Activated T-cell treated with anti-CD3 and anti-CD28 coated beads, Interleukin-2, amount 50 U/mL, for 72 hours (primary cell): ENCODE data around the gene SELENON. TPM values are rescaled to one million over a fixed set of nuclear protein-coding genes. Genes with fewer than 3 reads are reported as not detected.
"Not testable (repeated sequence)": the region's sequence is repeated elsewhere in the genome, so short reads cannot be mapped to it uniquely, and the experiment has no call there.

Source experiments
- ATAC-seq, 2 donors: fragments of 150-1000 bp; cut with Tn5 transposase; replicated peaks in 1 of 2; 2 replicates each; pipeline ENCODE4 v1.10.0; 2021; ENCODE audit warnings: moderate library complexity in 2 of 2, mild to moderate bottlenecking in 1 of 2
- DNase-seq, 2 donors: peaks; one replicate each; pipeline ENCODE4 v3.0.0; 2021 to 2022; ENCODE audit warnings: mixed read lengths in 1 of 2
- H3K27ac Mint-ChIP-seq: one replicate; pipeline ENCODE4 v1.8.0; 2022; ENCODE audit warnings: mild to moderate bottlenecking, moderate library complexity, mixed read lengths
- H3K27me3 Mint-ChIP-seq: one replicate; pipeline ENCODE4 v1.8.0; 2022; ENCODE audit warnings: low read depth, mixed read lengths
- H3K36me3 Mint-ChIP-seq, 2 donors: one replicate each; pipeline ENCODE4 v1.8.0; 2022; ENCODE audit warnings: mixed read lengths in 2 of 2, mild to moderate bottlenecking in 1 of 2; ENCODE audit not compliant: insufficient read depth in 2 of 2
- H3K4me1 Mint-ChIP-seq: one replicate; pipeline ENCODE4 v1.8.0; 2022; ENCODE audit warnings: low read depth, mixed read lengths
- H3K4me3 Mint-ChIP-seq, 2 donors: one replicate each; pipeline ENCODE4 v1.8.0; 2022; ENCODE audit warnings: mild to moderate bottlenecking in 2 of 2, mixed read lengths in 2 of 2, moderate library complexity in 2 of 2
- H3K9me3 Mint-ChIP-seq, 2 donors: one replicate each; pipeline ENCODE4 v1.8.0; 2022; ENCODE audit warnings: mixed read lengths in 2 of 2
- total RNA-seq, 2 donors: library from RNA; stranded (reverse); gene quantifications; one replicate each; pipeline ENCODE4 v1.2.3, GENCODE V29; 2022

SELENON gene
- total RNA-seq, 2 donors from 2014 or later: 29.5 to 31.1 TPM

DNA sequence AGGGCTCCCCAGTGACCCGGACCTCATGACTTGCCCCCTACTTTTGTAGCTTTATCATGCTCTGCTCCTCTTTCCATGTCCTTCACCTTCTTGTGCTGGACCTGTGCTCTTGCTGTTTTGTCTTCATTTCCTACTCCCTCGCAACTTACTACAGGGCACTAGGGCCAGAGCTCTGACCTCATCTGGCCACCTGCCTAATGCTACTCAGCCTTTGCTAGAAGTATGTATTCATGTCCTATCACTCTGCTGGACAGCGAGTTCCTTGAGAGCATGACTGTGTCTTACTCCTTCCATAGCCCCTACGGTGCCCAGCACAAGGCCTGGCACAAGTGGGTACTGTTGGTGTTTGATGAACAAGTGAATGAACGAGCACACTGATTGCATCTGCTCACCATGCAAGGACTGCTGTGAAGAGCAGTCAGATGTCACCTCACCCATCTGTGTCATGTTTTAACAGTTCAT is 21.7 kb downstream of the SELENON start:
- H3K36me3 Mint-ChIP-seq: peaks cover 5 to 8% of the 10 kb centered on the region in 2 donors
- H3K9me3 Mint-ChIP-seq: no peaks in the 10 kb centered on the region

DNA sequence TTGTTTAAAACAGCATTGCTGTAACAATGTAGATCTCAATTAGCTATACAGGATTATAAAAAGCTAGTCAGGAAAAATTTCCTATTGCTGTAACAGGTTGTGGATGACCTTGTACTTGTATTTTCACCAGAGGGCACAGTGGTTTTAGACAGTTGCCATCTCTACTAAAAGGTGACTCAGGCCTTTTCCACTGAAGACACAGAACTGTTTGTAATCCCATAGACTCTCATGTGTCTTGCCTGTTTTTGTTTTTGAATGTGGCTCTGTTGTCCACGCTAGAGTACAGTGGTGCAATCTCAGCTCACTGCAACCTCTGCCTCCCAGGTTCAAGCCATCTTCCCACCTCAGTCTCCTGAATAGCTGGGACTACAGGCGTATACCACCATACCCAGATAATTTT is 25.6 kb downstream of the SELENON start:
- no peak overlapping the region for H3K27ac Mint-ChIP-seq
- peaks cover 3 to 14% of the 10 kb centered on the region in 2 donors for H3K36me3 Mint-ChIP-seq
- no peaks in the 10 kb centered on the region for H3K9me3 Mint-ChIP-seq
- DNase-seq: no peak
- no peak overlapping the region for H3K4me3 Mint-ChIP-seq
- peaks cover 18% of the 10 kb centered on the region for H3K4me1 Mint-ChIP-seq
- H3K27me3 Mint-ChIP-seq: no peaks in the 10 kb centered on the region
- no peak for ATAC-seq

More for the DNA sequence above, 21.7 kb downstream of the SELENON start:
- ATAC-seq (no peak), DNase-seq (no peak)
- peaks cover 37% of the 10 kb centered on the region for H3K4me1 Mint-ChIP-seq
- no peaks in the 10 kb centered on the region for H3K27me3 Mint-ChIP-seq
- H3K27ac Mint-ChIP-seq: peak overlapping the region; percentile 78
- H3K4me3 Mint-ChIP-seq: peak overlapping the region; percentile 88 to 93

DNA sequence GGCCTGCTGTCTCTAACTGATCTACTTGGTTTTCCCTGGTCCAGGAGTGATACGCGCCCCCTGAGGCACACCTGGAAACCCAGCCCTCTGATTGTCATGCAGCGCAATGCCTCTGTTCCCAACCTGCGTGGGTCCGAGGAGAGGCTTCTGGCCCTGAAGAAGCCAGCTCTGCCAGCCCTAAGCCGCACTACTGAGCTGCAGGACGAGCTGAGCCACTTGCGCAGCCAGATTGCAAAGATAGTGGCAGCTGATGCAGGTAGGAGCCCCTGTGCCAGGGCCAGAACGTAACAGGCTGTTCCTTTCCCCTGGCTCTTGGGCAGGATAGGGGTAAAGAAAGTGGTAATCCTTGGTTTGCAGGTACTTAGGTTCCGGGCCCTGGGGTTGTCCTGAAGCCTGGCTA is 26.6 kb downstream of the SELENON start:
- DNase-seq (no peak), ATAC-seq (no peak)
- Mint-ChIP-seq H3K4me1 (peaks cover 11% of the 10 kb centered on the region), H3K36me3 (peaks cover 5 to 16% of the 10 kb centered on the region in 2 donors), H3K4me3 (no peak overlapping the region), H3K27ac (no peak overlapping the region), H3K27me3 (no peaks in the 10 kb centered on the region), H3K9me3 (no peaks in the 10 kb centered on the region)

DNA sequence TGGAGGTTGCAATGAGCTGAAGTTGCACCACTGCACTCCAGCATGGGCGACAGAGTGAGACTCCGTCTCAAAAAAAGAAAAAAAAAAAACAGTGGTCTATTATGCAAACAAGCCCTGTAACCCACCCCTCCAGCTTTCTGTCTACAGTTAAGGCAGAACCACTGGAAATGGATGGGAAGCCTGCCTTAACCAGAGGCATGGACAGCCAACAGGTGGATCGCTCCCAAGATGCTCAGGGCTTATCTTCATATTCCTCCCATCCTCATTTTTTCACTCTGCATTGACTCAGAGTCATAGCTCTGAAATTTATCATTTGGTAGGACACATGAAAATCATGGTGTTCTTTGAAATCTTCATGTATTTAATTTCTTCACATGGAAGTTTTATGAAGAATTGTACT is 28.5 kb downstream of the SELENON start:
- Mint-ChIP-seq H3K4me3 (no peak overlapping the region), H3K27me3 (no peaks in the 10 kb centered on the region), H3K27ac (no peak overlapping the region), H3K36me3 (peaks cover 5 to 16% of the 10 kb centered on the region in 2 donors), H3K4me1 (peaks cover 5% of the 10 kb centered on the region), H3K9me3 (no peaks in the 10 kb centered on the region)
- DNase-seq: no peak
- ATAC-seq: no peak

DNA sequence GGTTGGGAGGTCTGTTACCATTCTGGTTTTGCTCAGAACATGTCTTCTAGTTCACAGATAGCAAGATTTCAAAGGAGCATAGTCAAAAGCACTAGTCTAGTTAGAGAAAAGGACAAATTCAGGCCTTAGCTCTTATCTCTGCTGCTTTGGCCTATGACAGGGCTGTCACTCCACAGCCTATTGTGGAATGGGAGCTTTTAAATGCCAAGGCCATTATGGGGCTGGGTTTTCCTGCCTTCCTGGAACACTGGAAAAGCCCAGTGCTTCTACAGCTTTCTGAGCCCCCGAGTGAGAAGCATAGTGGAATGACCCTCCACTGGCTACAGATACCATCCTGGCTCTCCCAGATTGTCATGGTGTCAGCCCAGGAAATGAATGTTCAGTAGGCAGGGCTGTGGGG is 29.1 kb downstream of the SELENON start:
- no peak for DNase-seq
- Mint-ChIP-seq H3K27ac (no peak overlapping the region), H3K9me3 (no peaks in the 10 kb centered on the region), H3K27me3 (no peaks in the 10 kb centered on the region), H3K4me1 (peaks cover 5% of the 10 kb centered on the region), H3K36me3 (peaks cover 5 to 20% of the 10 kb centered on the region in 2 donors), H3K4me3 (no peak overlapping the region)
- ATAC-seq: no peak

DNA sequence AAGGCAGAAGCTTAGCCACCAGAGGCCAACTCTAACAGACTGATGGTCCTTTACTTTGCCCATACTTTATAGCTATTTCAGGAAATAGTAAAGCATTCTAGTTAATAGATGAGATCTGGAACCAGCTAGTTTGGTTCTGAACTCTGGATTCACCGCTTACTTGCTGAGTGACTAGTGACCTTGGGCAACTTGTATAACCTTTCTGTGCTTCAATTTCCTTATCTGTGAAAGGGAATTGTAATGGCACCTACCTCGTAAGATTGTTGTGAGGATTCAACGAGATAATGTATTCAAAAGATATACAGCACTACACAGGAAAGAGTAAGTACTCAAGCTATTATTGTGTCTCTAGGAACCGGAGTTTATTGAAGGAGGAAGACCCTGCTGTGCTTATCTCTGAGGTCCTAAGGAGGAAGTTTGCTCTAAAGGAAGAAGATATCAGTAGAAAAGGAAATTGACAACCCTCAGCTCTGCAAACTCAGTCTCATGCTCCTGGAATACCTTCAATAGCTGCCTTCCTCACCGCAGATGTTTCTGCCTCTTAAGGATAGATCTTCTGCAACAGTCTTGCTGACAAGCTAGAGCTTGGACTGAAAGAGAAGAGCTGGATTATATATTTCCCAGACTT is 31.7 kb downstream of the SELENON start:
- Mint-ChIP-seq H3K27me3 (no peaks in the 10 kb centered on the region), H3K27ac (no peak overlapping the region), H3K4me1 (peaks cover 5% of the 10 kb centered on the region), H3K36me3 (peaks cover 5 to 27% of the 10 kb centered on the region in 2 donors), H3K4me3 (no peak overlapping the region), H3K9me3 (no peaks in the 10 kb centered on the region)
- DNase-seq (no peak), ATAC-seq (no peak)

DNA sequence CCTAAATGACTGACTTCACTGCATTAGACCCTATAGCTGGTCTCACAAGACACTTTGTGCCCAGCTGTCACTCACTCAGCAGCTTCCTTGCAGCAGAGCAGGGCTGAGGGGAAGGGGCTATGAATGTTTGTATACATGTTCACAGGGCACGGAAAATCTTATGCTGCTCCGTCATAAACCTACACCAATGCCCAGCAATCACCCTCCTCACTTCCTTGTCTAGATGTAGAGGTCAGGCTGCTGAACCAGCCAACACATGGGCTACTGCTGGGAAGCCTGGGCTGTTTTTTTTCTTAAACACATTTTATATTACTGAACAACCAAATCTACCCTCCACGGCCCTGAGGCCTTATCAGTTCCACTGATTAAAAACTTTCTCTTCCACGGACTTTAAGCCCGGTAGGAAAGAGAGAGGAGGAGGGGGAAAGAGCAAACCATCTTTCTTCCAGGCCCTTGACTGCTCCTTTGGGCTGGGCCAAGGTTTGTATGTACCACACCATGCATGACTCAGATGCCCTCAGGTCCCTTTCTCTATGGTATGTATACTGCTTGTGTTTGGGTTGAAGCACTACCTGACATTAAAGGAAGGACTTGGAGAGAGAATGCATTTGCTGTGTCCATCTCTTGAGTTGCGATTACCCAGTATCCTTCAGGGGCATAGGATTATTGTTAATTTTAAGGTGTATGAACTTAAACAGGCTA is 32.5 kb downstream of the SELENON start:
- no peaks in the 10 kb centered on the region for H3K27me3 Mint-ChIP-seq
- ATAC-seq: no peak
- no peak overlapping the region for H3K27ac Mint-ChIP-seq
- DNase-seq: no peak
- H3K4me1 Mint-ChIP-seq: peaks cover 5% of the 10 kb centered on the region
- H3K4me3 Mint-ChIP-seq: no peak overlapping the region
- H3K9me3 Mint-ChIP-seq: no peaks in the 10 kb centered on the region
- peaks cover 5 to 27% of the 10 kb centered on the region in 2 donors for H3K36me3 Mint-ChIP-seq

DNA sequence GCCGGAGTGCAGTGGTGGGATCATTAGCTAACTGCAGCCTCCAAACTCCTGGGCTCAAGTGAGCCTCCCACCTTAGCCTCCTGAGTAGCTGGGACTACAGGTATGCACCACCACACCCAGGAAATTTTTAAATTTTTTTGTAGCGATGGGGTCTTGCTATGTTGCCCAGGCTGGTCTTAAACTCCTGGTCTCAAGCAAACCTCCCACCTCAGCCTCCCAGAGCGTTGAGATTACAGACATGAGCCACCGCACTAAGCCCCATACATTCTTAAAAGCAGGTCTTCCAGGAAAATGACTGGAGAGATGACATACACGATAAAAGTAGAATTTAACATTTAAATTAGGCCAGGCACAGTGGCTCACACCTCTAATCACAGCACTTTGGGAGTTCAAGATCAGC is 33.2 kb downstream of the SELENON start:
- Mint-ChIP-seq H3K27me3 (no peaks in the 10 kb centered on the region), H3K4me3 (no peak overlapping the region), H3K27ac (no peak overlapping the region), H3K9me3 (no peaks in the 10 kb centered on the region), H3K36me3 (peaks cover 5 to 24% of the 10 kb centered on the region in 2 donors), H3K4me1 (peaks cover 5% of the 10 kb centered on the region)
- ATAC-seq (no peak), DNase-seq (no peak)

DNA sequence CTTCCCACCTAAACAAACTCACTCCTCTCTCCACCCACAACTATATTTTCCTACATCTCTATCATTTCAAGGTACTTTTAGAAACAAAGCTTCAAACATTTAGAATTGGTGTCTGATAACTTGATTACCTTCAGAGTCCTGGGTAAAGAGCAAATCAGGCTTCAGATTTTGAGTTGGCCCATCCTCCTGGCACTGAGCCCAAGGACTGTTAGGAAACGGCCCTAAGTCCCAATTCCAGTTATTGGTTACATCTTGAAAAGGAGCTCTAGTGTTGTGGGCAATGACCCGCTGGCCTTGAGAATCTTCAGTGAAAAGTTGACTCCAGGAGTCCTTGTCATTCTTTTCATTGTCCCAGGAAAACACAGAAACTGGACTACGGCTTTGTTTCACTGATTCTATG is 34.9 kb downstream of the SELENON start:
- H3K27me3 Mint-ChIP-seq: no peaks in the 10 kb centered on the region
- H3K9me3 Mint-ChIP-seq: peaks cover 0 to under 1% of the 10 kb centered on the region in 2 donors
- ATAC-seq (no peak), DNase-seq (no peak)
- H3K4me3 Mint-ChIP-seq: no peak overlapping the region
- peaks cover 4 to 19% of the 10 kb centered on the region in 2 donors for H3K36me3 Mint-ChIP-seq
- H3K4me1 Mint-ChIP-seq: peaks cover 5% of the 10 kb centered on the region
- H3K27ac Mint-ChIP-seq: no peak overlapping the region

DNA sequence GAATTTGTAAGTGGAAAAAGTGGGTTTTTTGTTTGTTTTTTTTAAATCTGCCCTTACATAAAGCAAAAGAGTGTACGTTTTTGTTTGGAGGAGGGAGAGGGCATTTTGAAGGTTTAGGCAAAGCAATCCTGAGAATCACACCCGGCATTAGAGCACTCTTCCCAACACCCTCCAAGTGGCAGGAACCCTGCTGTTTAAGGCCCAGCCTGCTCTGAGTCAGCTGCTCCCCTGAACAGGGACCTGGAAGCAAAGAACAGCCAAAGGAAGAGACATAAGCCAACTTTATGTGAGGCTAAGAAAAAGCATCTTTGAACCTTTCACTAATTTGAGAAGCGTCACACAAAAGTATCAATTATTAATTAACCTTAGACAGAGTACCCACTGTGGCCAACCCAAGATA is 36.7 kb downstream of the SELENON start:
- no peak for ATAC-seq
- peaks cover 3 to 4% of the 10 kb centered on the region in 2 donors for H3K9me3 Mint-ChIP-seq
- H3K4me1 Mint-ChIP-seq: peaks cover 1% of the 10 kb centered on the region
- H3K27ac Mint-ChIP-seq: no peak overlapping the region
- no peaks in the 10 kb centered on the region for H3K27me3 Mint-ChIP-seq
- peaks cover 2 to 14% of the 10 kb centered on the region in 2 donors for H3K36me3 Mint-ChIP-seq
- H3K4me3 Mint-ChIP-seq: no peak overlapping the region
- DNase-seq: no peak

DNA sequence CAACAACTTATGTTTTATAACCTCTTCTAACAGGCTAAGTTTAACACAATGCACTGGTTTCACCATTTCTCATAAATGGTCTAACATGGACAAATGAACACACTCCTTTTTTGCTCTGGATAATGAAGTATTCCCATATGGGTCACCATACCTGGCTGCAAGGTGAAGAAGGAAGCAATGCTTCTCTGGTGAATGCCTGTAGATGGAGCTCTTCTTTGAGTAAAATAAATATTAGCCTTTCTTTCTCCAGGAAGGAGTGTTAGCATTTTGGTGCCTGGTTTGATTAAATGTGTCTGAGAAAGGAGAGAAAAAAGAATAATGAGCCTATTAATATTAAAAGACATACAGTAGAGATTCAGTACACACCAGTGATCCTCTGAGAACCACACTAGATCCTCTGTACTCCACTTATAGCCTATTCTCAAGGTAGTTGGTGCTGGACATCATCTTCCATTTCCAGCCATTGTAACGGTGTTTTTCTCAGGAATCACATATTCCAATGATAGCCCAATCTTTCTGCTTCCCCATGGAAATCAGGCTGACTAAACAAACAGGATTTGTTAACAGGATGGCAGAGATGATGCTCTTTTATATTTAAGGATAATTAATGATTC is 37.4 kb downstream of the SELENON start:
- Mint-ChIP-seq H3K27me3 (no peaks in the 10 kb centered on the region), H3K4me1 (no peaks in the 10 kb centered on the region), H3K27ac (no peak overlapping the region), H3K4me3 (no peak overlapping the region), H3K36me3 (peaks cover 2 to 13% of the 10 kb centered on the region in 2 donors), H3K9me3 (peaks cover 3 to 4% of the 10 kb centered on the region in 2 donors)
- no peak for ATAC-seq
- DNase-seq: no peak

DNA sequence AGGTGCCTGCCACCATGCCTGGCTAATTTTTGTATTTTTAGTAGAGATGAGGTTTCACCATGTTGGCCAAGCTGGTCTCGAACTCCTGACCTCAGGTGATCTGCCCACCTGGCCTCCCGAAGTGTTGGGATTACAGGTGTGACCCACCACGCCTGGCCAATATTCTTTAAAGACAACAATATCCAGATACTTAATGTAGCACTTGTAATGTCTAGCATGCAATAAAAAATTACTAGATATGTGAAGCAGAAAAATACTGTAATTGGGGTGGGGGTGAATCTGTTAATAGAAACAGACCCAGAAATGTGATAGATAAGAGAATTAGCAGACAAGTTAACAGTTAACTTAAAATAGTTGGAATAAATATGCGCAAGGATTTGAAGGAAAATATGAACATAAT is 39.8 kb downstream of the SELENON start:
- not testable (repeated sequence) for H3K36me3 Mint-ChIP-seq, ATAC-seq, H3K4me1 Mint-ChIP-seq, DNase-seq, H3K27me3 Mint-ChIP-seq, H3K9me3 Mint-ChIP-seq, H3K27ac Mint-ChIP-seq, H3K4me3 Mint-ChIP-seq

DNA sequence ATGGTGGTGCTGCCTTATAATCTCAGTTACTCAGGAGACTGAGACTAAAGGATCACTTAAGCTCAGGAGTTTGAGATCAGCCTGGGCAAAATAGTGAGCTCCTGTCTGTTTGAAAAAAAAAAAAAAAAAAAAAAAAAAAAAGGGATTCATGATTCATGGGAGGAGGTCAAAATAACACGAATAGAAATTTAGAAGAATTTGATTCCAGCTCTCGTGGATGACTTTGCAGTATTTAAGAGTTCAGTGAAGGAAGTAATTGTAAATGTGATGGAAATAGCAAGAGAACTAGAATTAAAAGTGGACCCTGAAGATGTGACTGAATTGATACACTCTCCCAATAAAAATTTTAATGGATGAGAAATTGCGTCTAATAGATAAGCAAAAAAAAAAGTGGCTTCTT is 43.5 kb downstream of the SELENON start:
- Mint-ChIP-seq H3K9me3 (peaks cover 3 to 4% of the 10 kb centered on the region in 2 donors), H3K4me1 (peaks cover 10% of the 10 kb centered on the region), H3K36me3 (peaks cover 2 to 3% of the 10 kb centered on the region in 2 donors), H3K27ac (no peak overlapping the region), H3K4me3 (no peak overlapping the region), H3K27me3 (no peaks in the 10 kb centered on the region)
- ATAC-seq: no peak
- no peak for DNase-seq
